HG02870 (cell line): ENCODE data around the gene FOXP3.
"Not testable (repeated sequence)": the region's sequence is repeated elsewhere in the genome, so short reads cannot be mapped to it uniquely, and the experiment has no call there.

Experiments used
- ATAC-seq: cut with Tn5 transposase; IDR thresholded peaks from one replicate; pipeline ENCODE4 v1.9.1; 2021; ENCODE audit warnings: mild to moderate bottlenecking, moderate library complexity; ENCODE audit not compliant: unreplicated experiment

Gene FOXP3, protein sequence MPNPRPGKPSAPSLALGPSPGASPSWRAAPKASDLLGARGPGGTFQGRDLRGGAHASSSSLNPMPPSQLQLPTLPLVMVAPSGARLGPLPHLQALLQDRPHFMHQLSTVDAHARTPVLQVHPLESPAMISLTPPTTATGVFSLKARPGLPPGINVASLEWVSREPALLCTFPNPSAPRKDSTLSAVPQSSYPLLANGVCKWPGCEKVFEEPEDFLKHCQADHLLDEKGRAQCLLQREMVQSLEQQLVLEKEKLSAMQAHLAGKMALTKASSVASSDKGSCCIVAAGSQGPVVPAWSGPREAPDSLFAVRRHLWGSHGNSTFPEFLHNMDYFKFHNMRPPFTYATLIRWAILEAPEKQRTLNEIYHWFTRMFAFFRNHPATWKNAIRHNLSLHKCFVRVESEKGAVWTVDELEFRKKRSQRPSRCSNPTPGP

DNA sequence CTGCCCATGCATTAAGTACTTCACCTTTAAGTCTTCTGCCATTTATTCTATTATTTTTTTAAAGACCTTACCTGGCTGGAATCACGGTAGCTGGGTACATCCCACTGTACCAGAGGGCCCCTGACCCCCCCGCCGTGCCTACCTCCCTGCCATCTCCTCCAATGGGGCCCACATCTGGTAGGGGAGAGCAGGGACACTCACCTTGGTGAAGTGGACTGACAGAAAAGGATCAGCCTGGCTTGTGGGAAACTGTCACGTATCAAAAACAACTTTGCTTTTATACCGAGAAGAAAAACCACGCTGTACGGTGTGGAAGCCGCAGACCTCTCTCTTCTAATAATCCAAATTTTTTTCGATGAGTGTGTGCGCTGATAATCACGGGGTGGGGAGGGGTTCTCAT lies at the start of gene FOXP3:
TSS of gene FOXP3 (minus strand) at position 251 of the 400 bp plus-strand sequence. CDS start 6,205 bp downstream, outside the sequence.
- ATAC-seq, result no peak

DNA sequence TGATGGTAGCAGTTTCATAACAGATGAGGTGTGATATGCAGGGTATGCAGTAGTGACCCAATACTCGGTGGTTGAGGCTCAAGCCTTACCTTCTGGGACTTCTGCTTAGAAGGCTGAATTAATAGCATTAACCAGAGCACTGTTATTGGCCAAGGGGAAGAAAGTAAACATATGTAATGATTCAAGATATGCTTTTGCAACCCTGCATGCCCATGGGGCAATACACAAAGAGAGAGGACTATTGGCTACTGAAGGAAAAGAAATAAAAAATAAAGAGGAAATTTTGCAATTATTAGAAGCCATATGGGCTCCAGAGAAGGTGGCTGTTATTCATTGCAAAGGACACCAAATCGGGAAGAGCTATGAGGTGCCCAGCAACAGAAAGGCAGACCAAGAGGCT lies 47.7 kb upstream of the FOXP3 start:
- ATAC-seq, result no peak

DNA sequence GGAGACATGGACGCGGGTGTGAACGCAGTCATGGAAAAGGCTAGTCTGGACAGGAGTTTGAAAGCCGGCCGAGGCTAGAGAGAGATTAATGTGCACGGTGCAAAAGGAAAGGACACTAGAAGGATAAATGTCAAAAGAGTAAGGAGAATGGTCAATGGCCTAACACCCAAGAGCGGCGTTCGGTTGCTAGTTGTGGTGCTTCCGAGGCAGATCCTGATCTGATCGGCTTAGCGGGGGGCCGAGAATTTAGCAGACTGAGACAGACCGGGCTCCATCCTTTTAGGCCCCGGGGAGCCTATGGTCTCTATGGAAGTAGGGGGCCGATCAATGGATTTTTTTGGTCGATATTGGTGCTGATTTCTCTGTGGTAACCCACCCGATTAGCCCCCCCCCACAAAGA lies 45.9 kb upstream of the FOXP3 start:
- no peak for ATAC-seq

DNA sequence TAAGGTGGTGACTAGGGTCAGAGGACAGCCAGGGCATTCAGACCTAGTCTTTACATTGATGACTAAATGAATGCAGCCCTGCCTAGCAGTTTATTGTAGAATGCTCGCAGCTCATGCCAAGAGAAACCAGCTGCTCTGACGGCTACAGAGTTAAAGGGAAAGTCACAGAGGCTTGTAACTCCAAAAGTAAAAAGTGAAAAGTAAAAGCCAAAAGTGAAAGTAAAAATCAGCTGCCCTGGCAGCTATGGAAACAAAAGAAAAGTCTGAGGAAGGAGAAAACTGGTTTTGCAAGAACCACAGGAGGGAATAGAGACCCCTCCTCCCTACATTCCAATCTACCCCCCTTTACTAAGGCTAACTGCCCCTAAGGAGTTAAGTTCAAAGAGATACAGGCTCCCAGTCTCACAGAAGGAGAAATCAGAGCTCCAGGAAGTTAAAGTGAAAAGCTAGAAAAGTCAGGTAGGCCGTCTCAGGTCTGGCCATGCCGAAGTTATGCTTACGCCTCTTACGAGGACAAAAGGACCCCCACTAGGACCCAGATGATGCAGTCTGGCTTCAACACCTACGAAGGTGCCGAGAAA lies 45.0 kb upstream of the FOXP3 start:
- no peak for ATAC-seq

DNA sequence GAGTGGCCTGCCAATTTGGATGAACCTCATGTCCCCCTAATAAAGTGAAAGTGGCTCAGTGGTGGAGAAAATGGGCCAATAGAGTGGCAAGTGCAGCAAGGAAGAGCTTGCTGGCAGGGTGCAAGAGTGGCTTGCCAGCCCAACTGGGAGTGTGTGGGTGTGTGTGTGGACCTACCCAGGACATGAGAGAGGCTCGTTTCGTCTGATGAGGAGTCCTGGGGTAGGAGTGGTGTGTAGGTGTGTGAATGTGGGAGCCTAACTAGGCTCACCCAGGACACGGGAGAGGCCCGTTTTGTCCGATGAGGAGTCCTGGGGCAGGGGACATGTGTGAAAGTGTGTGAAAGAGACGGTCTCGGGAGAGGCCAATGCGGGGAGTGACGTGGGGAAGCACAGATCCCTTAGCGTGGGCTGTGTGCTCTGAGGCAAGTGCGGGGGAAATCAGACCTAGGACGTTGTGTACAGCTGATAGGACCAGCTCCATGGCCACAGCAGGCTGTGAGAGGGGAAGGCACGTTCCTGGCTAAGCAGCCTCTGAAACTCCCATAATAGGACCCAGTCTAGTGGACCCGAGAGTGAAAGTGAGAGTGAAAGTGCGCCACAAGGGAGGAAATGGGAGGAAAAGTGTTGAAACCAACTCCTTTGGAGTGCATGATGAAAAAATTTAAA lies 44.2 kb upstream of the FOXP3 start:
- no peak for ATAC-seq

DNA sequence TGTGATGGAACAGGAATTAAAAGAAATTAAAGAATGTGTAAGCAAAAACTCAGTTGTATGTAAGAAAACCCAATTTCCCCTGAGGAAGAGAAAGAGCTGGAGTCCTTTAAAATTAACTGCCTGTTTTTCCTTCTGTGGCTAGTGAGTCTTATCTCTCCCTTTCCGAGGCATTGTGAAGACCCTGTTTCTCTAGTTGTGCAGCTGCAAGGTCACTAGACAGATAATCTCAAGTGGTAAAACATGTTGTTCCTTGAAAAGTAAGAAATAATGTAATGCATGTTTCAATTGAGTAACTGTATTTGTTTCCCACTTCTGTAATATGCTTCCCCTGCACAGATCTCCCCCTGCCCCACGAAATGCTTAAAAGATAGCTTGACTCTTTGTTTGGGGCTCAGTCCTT lies 43.3 kb upstream of the FOXP3 start:
- ATAC-seq, result not testable (repeated sequence)

DNA sequence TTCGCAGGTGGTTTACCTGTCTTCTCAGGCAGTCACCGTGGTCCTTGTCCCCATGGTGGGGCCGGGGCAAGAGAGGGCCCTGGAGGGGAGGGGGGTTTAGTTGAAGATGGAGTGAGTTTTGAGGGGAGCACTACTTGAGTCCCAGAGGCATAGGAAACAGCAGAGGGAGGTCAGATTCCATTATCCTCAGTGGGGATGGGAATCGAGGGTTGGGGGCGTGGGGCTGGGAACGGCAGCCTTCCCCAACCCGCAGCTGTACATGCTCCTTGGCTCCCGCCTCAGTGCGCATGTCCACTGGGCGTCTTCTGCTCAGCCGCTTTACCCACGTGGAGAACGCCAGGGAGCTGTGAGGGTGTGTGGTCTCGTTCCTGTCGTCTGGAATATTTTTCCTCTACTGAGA lies 38.8 kb upstream of the FOXP3 start, which contains the start of gene GAGE10:
TSS of gene GAGE10 (plus strand) at position 301 of the 400 bp plus-strand sequence. CDS start 1,214 bp downstream, outside the sequence.
- no peak for ATAC-seq

DNA sequence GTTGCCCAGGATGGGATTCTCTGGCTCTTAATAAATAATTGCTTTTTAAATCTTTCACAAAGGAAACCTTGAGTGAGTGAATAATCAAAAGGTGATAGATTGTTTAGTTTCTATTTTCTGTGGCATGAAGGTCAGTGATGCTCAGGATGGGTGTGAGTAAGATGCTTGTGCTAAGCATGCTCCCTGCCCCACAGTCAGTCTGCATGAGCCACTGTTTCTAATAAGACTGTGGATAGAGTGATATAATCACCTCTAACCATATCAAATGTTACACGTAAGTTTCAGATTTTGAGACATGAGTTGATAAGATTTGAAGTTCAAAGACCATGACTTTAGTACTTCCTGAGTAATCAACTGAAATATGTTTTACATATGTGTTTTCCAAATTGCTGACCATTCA lies 36.2 kb upstream of the FOXP3 start:
- no peak for ATAC-seq

DNA sequence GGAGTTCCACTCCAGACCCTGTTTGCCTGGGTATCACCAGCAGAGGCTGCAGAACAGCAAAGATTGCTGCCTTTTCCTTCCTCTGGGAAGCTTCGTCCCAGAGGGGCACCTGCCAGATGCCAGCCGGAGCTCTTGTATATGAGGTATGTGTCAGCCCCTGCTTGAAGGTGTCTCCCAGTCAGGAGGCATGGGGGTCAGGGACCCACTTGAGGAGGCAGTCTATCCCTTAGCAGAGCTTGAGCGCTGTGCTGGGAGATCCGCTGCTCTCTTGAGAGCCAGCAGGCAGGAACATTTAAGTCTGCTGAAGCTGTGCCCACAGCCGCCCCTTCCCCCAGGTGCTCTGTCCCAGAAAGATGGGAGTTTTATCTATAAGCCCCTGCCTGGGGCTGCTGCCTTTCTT lies 34.8 kb upstream of the FOXP3 start:
- not testable (repeated sequence) for ATAC-seq

DNA sequence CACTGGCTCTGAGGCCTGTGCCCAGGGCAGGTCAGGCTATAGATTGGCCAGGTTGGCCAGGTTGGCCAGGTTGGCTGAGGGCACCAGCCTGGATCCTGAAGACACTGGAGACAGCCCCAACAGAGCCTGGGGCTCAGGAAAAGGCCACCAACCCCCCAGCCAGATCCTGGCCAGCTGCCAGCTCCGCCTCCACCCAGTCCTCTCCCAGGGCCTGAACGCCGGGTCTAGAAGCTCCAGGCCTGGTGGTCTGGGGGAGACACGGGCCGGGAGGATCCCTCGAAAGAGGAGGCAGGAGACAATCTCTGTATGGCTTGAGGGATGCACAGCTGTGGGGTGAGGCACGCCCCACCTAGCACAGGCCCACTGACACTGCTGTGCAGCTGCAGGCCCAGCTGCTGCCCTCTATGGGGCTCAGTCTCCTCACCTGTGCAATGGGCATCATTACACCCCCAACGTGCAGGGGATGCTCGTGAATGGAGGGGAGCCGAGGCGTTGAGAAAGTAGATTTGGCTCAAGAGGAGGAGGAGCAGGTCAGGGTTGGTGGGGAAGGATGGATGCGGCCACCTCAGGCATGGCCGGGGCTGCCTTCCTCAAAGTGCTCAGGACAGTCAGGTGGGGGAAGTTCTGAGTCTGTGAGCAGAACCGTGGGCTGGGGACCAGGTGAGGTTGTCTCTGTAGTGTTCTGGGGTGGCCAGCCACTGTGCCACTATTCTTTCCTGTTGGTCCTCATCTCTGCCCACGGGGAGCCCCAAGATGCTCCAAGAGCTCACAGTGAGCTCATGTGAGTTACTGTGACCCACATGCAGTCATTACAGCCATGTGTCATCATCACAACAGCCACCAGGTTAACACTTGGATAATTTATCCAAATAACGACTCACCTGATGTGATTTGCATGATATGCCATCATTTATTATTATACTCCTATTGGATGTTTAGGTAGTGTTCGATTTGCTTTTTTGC lies 28.2 kb upstream of the FOXP3 start:
- no peak for ATAC-seq

DNA sequence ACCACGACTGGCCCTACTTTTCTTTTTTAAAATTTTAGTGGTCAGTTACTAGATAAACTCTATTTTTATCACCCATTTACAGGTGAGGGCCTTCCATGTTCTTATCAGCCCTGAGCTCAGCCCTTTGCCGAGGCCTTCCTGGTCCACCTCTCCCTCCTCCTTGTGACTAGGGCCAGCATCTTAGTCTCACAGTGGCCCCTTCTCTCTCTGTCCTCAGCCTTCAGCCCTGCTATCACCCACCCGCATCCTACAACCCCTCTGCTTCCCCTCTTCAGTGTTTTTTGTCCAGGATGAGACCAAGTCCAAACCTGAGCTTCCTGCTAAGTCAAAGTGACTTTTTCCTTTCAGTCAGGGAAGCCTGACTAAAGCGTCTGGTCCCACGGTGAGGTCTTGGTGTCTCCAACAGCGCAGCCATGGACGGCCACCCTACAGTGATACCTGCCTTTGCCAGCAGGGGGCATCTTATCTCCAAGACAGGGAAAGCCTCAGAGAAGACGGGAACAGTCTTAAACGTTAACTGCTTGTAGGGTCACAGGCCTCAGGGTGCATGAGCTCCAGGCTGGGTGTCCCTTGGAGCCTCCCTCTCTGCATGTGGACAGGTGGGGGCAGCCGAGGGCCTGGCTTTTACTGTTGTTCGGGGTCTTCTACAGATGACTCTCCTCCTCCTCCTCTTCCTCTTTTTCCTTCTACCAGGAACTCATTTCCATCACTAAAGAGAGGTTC lies 27.3 kb upstream of the FOXP3 start:
- ATAC-seq, result peak; percentile 73

DNA sequence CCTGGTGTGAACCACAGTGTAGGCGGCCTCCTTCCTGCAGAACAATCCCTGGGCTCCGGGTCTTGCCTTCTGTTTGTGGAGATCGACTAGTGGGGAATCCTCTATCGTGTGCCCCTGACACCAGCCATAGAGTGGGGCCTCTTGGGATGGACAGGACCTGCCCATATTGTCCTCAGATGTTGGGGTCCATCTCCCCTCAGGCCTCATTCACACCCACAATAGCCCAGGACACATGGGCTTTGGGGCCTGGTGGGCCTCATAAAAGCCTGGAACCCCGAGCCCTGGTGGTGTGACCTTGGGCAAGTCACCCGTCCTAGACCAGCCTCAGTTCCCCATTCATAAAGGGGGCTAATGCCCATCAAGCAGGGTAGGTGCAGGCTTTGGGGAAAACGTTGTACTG lies 25.7 kb upstream of the FOXP3 start:
- no peak for ATAC-seq

DNA sequence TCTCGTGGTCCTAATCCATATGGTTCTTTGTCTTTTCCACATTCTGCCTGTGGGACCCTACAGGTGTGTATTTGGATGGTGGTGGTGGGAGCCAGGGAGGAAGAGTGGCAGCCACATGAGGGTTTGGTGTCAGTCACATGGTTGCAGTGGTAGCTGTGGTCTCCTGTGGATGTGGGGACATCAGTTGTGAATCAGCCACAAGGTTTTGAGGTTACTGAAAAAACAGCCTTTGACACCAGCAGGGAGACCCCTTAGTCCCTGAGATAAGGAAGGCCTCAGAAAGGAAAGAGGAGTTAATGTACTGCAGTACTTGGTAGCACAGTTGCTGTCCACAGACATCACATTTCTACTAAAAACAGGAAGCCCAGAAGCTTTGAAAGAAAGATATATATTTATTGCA lies 23.2 kb upstream of the FOXP3 start:
- ATAC-seq, result no peak

DNA sequence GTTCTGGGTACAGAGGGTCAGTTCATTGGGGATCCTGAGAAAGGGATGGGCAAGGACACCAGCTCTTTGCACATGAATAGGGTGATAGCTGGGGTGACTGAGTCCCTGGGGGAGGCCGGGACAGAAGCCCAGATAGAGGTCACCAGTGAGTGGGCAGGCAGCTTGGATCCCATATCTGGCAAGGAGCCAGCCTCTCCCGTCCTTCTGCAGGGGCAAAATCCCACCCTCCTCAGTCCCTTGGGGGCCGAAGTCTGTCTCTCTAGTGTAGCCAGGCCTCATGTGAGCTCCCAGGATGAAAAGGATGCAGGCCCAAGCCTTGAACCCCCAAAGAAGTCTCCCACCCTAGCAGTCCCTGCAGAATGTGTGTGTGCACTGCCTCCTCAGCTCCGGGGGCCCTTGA lies 22.1 kb upstream of the FOXP3 start:
- ATAC-seq, result no peak

DNA sequence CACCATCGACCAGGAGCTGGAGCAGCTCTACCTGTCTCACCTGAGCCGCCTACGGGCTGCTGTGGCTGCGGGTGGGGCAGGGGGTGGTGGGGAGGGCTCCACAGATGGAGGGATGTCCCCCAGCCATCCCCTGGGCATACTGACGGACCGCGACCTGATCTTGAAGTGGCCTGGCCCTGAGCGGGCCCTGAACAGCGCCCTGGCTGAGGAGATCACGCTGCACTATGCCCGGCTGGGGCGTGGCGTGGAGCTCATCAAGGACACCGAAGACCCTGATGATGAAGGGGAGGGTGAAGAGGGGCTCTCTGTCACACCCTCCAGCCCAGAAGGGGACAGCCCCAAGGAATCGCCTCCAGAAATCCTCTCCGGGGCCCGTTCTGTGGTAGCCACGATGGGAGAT lies 21.6 kb upstream of the FOXP3 start:
- no peak for ATAC-seq

DNA sequence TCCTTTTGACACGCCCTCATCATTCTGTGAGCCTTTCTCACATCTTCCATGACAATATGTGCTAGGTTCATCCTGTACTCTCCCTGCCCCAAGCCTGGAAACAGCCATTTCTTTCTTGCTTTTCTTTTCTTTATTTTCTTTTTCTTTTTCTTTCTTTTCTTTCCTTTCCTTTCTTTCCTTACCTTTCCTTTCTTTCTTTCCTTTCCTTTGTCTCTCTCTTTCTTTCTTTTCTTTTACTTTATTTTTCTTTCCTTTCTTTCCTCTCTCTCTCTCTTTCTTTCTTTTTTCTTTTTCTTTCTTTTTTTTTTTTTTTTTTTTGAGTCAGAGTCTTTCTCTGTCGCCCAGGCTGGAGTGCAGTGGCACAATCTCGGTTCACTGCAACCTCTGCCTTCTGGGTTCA lies 19.7 kb upstream of the FOXP3 start:
- ATAC-seq, result no peak

DNA sequence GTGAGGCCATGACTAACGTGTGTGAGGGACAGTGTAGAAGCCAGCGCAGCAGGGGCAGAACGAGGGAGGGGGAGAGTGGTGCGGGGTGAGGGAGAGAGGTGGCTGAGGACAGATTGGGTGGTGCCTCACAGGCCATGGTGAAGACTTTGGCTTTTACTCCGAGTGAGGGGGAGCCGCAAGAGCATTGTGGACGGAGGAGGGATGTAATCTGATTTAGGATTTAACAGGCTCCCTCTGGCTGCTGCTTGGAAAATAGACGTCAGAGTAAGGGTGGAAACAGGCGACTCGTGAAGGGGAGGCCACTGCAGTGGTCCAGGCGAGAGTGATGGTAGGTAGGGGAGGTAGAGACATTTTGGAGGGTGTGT lies 18.1 kb upstream of the FOXP3 start:
- ATAC-seq, result no peak

DNA sequence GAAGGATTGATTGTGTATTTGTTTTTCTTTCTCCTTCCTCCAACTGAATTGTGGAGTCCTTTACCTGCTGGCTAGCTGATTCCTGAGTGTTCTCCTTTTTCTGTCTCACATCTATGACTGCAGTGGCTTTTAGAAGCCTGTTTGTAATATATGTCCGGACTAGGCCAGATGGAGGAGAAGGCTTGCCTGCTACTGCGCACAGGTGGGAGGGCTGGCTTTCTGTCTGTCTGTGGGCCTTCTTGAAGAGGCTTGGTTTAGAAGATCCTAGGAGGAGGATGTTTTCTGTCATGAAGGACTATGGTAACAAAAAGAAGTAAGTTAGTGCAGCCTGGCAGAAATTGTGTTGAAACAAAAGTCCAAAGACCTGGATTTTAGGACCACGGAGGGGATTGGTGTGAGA lies 13.6 kb upstream of the FOXP3 start:
- ATAC-seq, result no peak

DNA sequence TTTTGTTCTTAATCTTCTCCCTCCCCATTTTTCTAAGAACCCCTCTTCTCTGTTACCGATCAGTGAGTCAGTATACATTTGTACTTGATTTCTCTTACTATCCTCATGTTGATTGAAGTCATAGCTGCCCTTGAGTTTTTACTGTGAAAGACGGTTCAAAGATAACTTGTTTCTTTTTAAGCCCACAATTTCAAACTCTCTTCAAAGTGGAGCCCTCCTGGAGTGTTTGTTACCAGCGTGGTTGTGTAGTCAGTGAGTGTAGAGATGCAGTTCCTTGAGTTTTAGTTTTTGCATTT lies 13.0 kb upstream of the FOXP3 start:
- ATAC-seq, result no peak
